Thoracic aorta (tissue), 2 donors: ENCODE data around the gene NTPCR. TPM values are rescaled to one million over a fixed set of nuclear protein-coding genes. Genes with fewer than 3 reads are reported as not detected.

Source experiments
- ATAC-seq: fragments of 150-250 bp; one replicate; pipeline ENCODE4 v1.8.0; 2017; ENCODE audit warnings: low read depth; ENCODE audit not compliant: insufficient number of reproducible peaks, low FRiP score
- DNase-seq: peaks from one replicate; pipeline ENCODE4 v3.0.0-alpha.2; 2020; ENCODE audit warnings: low spot score
- H3K27ac ChIP-seq, 2 donors: fragments of 200-600 bp; sonication (generic); 1 replicate in 1 of 2; 2 replicates in 1 of 2; pipeline ENCODE4 v1.5.1; 2016; ENCODE audit warnings: mild to moderate bottlenecking in 2 of 2, moderate library complexity in 2 of 2
- H3K27me3 ChIP-seq: fragments of 200-600 bp; sonication (generic); replicated peaks from 2 replicates; pipeline ENCODE4 v1.6.0; 2016; ENCODE audit warnings: mild to moderate bottlenecking; ENCODE audit not compliant: insufficient read depth
- H3K36me3 ChIP-seq: fragments of 200-600 bp; sonication (generic); one replicate; pipeline ENCODE4 v1.5.1; 2016
- H3K4me1 ChIP-seq, 2 donors: fragments of 200-600 bp; sonication (generic); 1 replicate in 1 of 2; 2 replicates in 1 of 2; pipeline versions ENCODE4 v1.5.1 to v1.6.0; 2016; ENCODE audit warnings: low read depth in 2 of 2, mild to moderate bottlenecking in 1 of 2; ENCODE audit not compliant: control insufficient read depth in 1 of 2
- H3K4me3 ChIP-seq: fragments of 200-600 bp; sonication (generic); 2 replicates; pipeline ENCODE4 v1.5.1; 2016; ENCODE audit warnings: mild to moderate bottlenecking
- H3K9me3 ChIP-seq: fragments of 200-600 bp; sonication (generic); 2 replicates; pipeline ENCODE4 v1.5.1; 2016
- CTCF ChIP-seq: fragments of 200-600 bp; sonication (generic); IDR thresholded peaks from one replicate; pipeline ENCODE4 v1.5.1; 2019; ENCODE audit warnings: antibody characterized with exemption
- total RNA-seq, 2 donors: library from RNA; depleted of rRNA; stranded (reverse); fragments of >200 nt; gene quantifications; one replicate each; pipeline versions ENCODE4 v1.1.0 to v1.2.3, GENCODE V29; 2016

NTPCR gene
- total RNA-seq, 2 donors from 2014 or later: 9.3 to 21.4 TPM

GRCh38 chr1:233006108-233006507, 55.7 kb downstream of the NTPCR start:
- H3K4me3 ChIP-seq: no peak overlapping the region
- H3K9me3 ChIP-seq: no peaks in the 10 kb centered on the region
- DNase-seq (no peak), ATAC-seq (no peak)
- H3K27ac ChIP-seq: no peak overlapping the region
- no peaks in the 10 kb centered on the region for H3K27me3 ChIP-seq
- no peak for TF ChIP-seq CTCF
- no peaks in the 10 kb centered on the region for H3K4me1 ChIP-seq
- H3K36me3 ChIP-seq: no peaks in the 10 kb centered on the region

- no peak for ATAC-seq
- H3K27ac ChIP-seq: no peak overlapping the region
- TF ChIP-seq CTCF: no peak
Observed at GRCh38 chr1:233006541-233006973, 56.1 kb downstream of the NTPCR start.

GRCh38 chr1:233010146-233010545, 59.7 kb downstream of the NTPCR start:
- TF ChIP-seq CTCF: no peak
- Histone ChIP-seq H3K4me3 (no peak overlapping the region), H3K27ac (no peak overlapping the region), H3K9me3 (no peaks in the 10 kb centered on the region), H3K27me3 (no peaks in the 10 kb centered on the region), H3K36me3 (no peaks in the 10 kb centered on the region), H3K4me1 (no peaks in the 10 kb centered on the region)
- no peak for ATAC-seq
- no peak for DNase-seq

More at GRCh38 chr1:233006541-233006973, 56.1 kb downstream of the NTPCR start:
- H3K27me3 ChIP-seq: no peaks in the 10 kb centered on the region
- no peaks in the 10 kb centered on the region for H3K9me3 ChIP-seq
- no peaks in the 10 kb centered on the region for H3K36me3 ChIP-seq
- H3K4me1 ChIP-seq: no peaks in the 10 kb centered on the region
- DNase-seq: no peak
- H3K4me3 ChIP-seq: no peak overlapping the region

- no peak overlapping the region for H3K27ac ChIP-seq
- H3K36me3 ChIP-seq: no peaks in the 10 kb centered on the region
- TF ChIP-seq CTCF: no peak
- no peak overlapping the region for H3K4me3 ChIP-seq
- no peaks in the 10 kb centered on the region for H3K9me3 ChIP-seq
- no peaks in the 10 kb centered on the region for H3K4me1 ChIP-seq
- H3K27me3 ChIP-seq: no peaks in the 10 kb centered on the region
- ATAC-seq (no peak), DNase-seq (no peak)
Observed at GRCh38 chr1:233012021-233012420, 61.6 kb downstream of the NTPCR start.

- Histone ChIP-seq H3K36me3 (no peaks in the 10 kb centered on the region), H3K4me1 (no peaks in the 10 kb centered on the region), H3K4me3 (no peak overlapping the region), H3K9me3 (no peaks in the 10 kb centered on the region), H3K27me3 (no peaks in the 10 kb centered on the region), H3K27ac (no peak overlapping the region)
- ATAC-seq: no peak
- TF ChIP-seq CTCF: no peak
- no peak for DNase-seq
Observed at GRCh38 chr1:233015965-233016364, 65.6 kb downstream of the NTPCR start.
